ENCODE measurements around the gene NPC1. TPM values are rescaled to one million over a fixed set of nuclear protein-coding genes. Genes with fewer than 3 reads are reported as not detected.
"Not testable (repeated sequence)": the region's sequence is repeated elsewhere in the genome, so short reads cannot be mapped to it uniquely, and the experiment has no call there.

Gene NPC1
- total RNA-seq, 3 donors from 2014 or later: 35.5 to 51.0 (median 41.2) TPM

GRCh38 chr18:23498877-23499276, 87.4 kb downstream of the NPC1 start:
- Histone ChIP-seq H3K36me3 (ENCODE audit: low read depth) (no peaks in the 10 kb centered on the region), H3K4me3 (no peak overlapping the region), H3K9me3 (no peaks in the 10 kb centered on the region), H3K4me1 (ENCODE audit: low read depth) (no peaks in the 10 kb centered on the region)
- peak; percentile 79 for TF ChIP-seq CTCF (IDR thresholded peaks at IDR 0.05)
- peak; percentile 32 for ATAC-seq
- intact Hi-C loops (cut with DNase I, micrococcal nuclease): no loop called here
- peak; percentile 54 to 79 (median 71) for DNase-seq

- no peak for TF ChIP-seq CTCF (IDR thresholded peaks at IDR 0.05)
- intact Hi-C loops (cut with DNase I, micrococcal nuclease): no loop called here
- no peaks in the 10 kb centered on the region for H3K36me3 ChIP-seq (ENCODE audit: low read depth)
- H3K4me1 ChIP-seq (ENCODE audit: low read depth): no peaks in the 10 kb centered on the region
- H3K9me3 ChIP-seq: no peaks in the 10 kb centered on the region
- no peak overlapping the region for H3K4me3 ChIP-seq
- ATAC-seq (no peak), DNase-seq (no peak)
These were observed 88.2 kb downstream of the NPC1 start for GRCh38 chr18:23498117-23498516.

GRCh38 chr18:23495723-23496440, 90.4 kb downstream of the NPC1 start:
- Histone ChIP-seq H3K9me3 (no peaks in the 10 kb centered on the region), H3K36me3 (ENCODE audit: low read depth) (no peaks in the 10 kb centered on the region), H3K4me3 (no peak overlapping the region), H3K4me1 (ENCODE audit: low read depth) (no peaks in the 10 kb centered on the region)
- ATAC-seq: peak; percentile 70
- DNase-seq: peak in 2 of 3 donors; percentile 51 to 54
- intact Hi-C loops (cut with DNase I, micrococcal nuclease): no loop called here
- no peak for TF ChIP-seq CTCF (IDR thresholded peaks at IDR 0.05)

GRCh38 chr18:23494992-23495391, 91.3 kb downstream of the NPC1 start:
- H3K4me3 ChIP-seq: no peak overlapping the region
- no peaks in the 10 kb centered on the region for H3K4me1 ChIP-seq (ENCODE audit: low read depth)
- DNase-seq: peak in 1 of 3 donors; percentile 14
- peak; percentile 84 for ATAC-seq
- H3K36me3 ChIP-seq (ENCODE audit: low read depth): no peaks in the 10 kb centered on the region
- H3K9me3 ChIP-seq: no peaks in the 10 kb centered on the region
- TF ChIP-seq CTCF (IDR thresholded peaks at IDR 0.05): no peak
- intact Hi-C loops (cut with DNase I, micrococcal nuclease): no loop called here

- H3K9me3 ChIP-seq: no peaks in the 10 kb centered on the region
- DNase-seq (no peak), ATAC-seq (no peak)
- TF ChIP-seq CTCF (IDR thresholded peaks at IDR 0.05): no peak
- no peak overlapping the region for H3K4me3 ChIP-seq
- no peaks in the 10 kb centered on the region for H3K4me1 ChIP-seq (ENCODE audit: low read depth)
- H3K36me3 ChIP-seq (ENCODE audit: low read depth): no peaks in the 10 kb centered on the region
- intact Hi-C loops (cut with DNase I, micrococcal nuclease): no loop called here
These were observed 92.7 kb downstream of the NPC1 start for GRCh38 chr18:23493654-23494053.

GRCh38 chr18:23489586-23489985, 96.7 kb downstream of the NPC1 start:
- intact Hi-C loops (cut with DNase I, micrococcal nuclease); H3K4me3 ChIP-seq; DNase-seq; H3K4me1 ChIP-seq (ENCODE audit: low read depth); H3K36me3 ChIP-seq (ENCODE audit: low read depth); ATAC-seq; H3K9me3 ChIP-seq: not testable (repeated sequence)

Measured in mucosa of descending colon (tissue), 3 donors.